ES-I3 (cell line): ENCODE data around the gene OR2AG1.
"Not testable (repeated sequence)": the region's sequence is repeated elsewhere in the genome, so short reads cannot be mapped to it uniquely, and the experiment has no call there.

Experiments used
- H3K36me3 ChIP-seq: 2 replicates; pipeline ENCODE4 v1.6.1; 2013; ENCODE audit warnings: mild to moderate bottlenecking, low read length, control low read depth, moderate library complexity; ENCODE audit not compliant: insufficient read depth
- H3K4me1 ChIP-seq: 2 replicates; pipeline ENCODE4 v1.6.1; 2013; ENCODE audit warnings: mild to moderate bottlenecking, control low read depth, low read length; ENCODE audit not compliant: insufficient read depth
- H3K9ac ChIP-seq: 2 replicates; pipeline ENCODE4 v1.6.1; 2013; ENCODE audit warnings: low read depth, mild to moderate bottlenecking, low read length, moderate library complexity
- H3K9me3 ChIP-seq: 2 replicates; pipeline ENCODE4 v1.6.1; 2013; ENCODE audit warnings: mild to moderate bottlenecking, low read length, moderate library complexity; ENCODE audit not compliant: control insufficient read depth, insufficient read depth

Gene OR2AG1

DNA sequence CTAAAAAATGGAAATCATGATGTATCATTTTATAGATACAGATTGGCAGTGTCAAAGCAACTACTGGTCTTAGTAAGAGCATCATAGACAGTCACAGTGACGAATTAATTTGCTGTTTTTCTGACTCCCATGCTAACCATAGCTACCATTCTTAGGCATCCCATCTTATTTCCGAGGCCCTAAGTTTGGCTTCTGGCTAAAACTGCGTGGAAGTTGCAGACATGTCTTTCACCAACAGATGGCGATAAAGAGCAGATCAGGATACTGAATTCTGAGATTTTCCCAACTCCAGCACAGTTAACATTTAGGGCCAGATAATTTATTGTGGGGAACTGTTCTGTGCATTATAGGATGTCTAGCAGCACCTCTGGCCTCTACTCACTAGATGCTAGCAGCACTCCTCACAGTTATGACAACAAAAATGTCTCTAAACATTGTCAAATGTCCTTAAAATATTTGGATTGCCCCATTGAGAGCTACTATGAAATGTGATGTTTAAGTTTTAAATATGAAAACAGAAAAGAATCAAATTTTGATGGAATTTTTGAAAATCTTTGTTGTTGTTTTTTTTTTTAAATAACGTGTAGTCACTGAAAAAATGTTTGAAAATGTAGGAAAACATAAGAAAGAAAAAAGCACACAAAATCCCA, 27.4 kb upstream of the OR2AG1 start:
- Histone ChIP-seq H3K36me3 (no peaks in the 10 kb centered on the region), H3K9me3 (no peaks in the 10 kb centered on the region), H3K4me1 (no peaks in the 10 kb centered on the region), H3K9ac (no peak overlapping the region; the same call in 1 of the 2 replicates)

DNA sequence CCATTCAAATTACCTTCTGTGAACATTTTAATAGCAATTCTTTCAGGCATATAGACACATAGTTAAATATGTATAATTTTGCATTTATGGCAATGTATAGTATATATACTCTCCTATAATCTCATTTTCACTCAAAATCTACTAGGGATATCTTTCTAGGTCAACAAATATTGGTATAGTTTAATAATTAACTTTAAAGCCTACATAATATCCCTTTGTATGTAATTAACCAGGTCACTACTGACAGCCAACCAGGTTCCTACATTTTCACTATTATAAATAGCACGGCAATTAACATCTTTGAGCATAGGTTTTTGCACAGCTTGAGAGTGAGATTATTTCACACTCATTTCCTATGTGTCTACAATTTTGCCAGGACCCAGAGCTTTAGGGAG, 26.9 kb upstream of the OR2AG1 start:
- H3K36me3 ChIP-seq, result no peaks in the 10 kb centered on the region
- H3K4me1 ChIP-seq, result no peaks in the 10 kb centered on the region
- H3K9me3 ChIP-seq, result no peaks in the 10 kb centered on the region
- no peak overlapping the region for H3K9ac ChIP-seq

DNA sequence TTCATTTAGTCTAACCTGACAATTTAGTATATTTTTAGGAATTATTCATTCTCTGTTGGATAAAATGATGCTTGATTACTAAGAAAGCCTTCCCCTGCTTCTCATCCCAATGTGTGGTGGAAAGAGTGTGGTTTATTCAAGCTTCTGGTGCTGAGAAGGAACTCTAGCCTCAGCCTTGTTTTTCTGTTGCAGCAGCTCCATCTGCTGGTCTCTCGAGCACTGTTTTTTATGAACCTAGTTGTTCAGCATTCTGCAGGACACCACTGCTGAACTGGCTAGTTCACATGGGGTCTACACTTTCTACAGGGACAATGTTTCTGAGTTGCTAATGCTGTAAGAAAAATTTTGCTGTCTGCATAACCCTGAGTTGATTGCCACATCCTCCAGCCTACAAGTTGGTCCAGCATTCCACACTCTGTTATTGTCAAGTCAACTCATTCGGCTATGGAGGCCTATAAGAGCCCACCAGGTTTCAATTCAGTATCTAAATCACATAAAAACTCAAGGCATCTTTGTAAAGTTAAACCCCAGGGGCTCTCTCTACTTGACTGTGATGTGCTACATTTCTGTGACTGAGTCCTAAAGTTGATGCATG, 25.4 kb upstream of the OR2AG1 start:
- Histone ChIP-seq H3K9me3 (no peaks in the 10 kb centered on the region), H3K4me1 (no peaks in the 10 kb centered on the region), H3K36me3 (no peaks in the 10 kb centered on the region), H3K9ac (no peak overlapping the region)

DNA sequence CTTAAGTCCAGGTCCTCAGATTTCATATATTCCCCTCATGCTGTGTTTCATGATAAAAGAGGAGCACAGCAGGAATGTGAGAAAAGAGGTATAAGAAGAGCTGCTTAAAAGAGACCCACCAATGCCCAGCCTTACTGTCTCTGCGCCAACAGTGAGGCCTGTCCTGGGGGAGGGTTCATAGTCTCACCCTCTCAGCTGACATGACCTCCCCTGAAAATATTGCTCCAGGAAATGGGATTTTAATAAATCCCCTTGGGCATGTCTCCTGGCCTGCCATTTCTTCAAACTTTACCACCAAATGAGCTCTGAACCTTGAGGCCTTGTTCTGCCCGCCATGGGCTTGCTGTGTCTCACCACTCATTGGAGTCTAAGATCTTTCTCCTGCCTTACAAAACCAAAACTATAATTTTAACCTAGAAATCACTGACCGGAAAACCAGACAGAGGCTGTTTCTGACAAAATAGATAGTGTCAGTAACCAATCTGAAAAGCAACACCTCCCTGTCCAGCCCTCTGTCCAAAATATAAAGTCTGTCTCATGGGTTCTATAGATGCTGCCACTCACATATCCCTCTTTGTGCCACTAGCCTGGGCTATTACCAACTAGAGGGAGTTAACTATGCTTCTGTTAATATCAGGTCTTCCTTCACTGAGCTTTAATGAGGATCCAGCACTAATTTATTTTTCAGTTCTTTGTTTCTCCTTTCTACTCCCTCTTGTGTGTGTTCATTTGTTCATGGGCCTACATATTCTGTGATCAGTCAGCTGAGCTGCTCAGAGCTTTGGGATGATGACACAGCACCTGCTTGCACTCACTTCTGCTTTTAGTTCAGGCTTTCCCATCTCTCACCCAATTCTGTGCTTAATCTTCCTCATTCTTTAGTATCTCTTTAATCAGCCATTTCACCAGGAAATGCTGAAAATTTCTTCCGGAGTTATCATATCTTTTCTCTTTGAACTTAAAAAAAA, 10.6 kb upstream of the OR2AG1 start, which contains the start of gene OR2AG2:
TSS of gene OR2AG2 (minus strand) at position 51 of the 968 bp plus-strand sequence. CDS start 3,019 bp downstream, outside the sequence.
- Histone ChIP-seq H3K9ac (no peak within 1 kb of the TSS), H3K36me3 (no peaks in the 10 kb centered on the region), H3K9me3 (no peaks in the 10 kb centered on the region), H3K4me1 (no peaks in the 10 kb centered on the region)

DNA sequence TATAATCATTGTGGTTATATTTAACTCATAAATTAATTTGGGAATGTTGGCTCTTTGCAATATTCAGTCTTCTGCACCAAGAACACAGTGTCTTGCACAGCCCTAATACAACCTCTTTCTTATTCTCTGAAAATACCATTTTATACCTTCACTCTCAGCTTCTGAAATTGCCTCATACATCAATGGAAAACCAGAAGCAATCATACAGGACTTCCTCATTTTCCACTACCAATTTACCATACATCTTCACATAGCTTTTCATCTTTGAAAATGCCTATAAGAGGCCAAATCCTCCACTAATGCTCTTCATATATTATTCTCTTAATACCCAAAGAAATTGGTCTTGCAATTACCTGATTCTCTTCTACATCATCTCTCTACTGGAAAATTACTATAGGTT, 4.3 kb upstream of the OR2AG1 start:
- Histone ChIP-seq H3K9ac (no peak overlapping the region), H3K4me1 (no peaks in the 10 kb centered on the region), H3K36me3 (no peaks in the 10 kb centered on the region), H3K9me3 (no peaks in the 10 kb centered on the region)

DNA sequence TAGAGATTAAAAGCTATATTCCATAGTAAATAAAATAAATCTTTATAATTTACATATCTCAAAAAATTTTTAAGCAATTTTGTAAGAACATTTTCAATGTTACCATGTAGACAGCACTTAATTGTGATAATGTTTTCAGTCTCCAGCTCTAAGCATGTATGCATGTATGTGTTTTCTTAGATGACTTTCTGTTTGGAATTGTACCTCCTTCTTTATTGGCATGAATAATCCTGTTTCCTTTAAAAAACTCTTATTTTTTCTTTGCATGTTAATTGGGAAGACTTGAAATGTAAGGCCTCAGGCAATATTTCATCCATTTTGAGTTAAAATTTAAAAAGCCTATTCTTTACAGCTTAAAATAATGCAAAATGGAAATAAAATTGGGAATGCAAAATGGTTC, 2.0 kb upstream of the OR2AG1 start:
- no peaks in the 10 kb centered on the region for H3K9me3 ChIP-seq
- no peaks in the 10 kb centered on the region for H3K4me1 ChIP-seq
- H3K9ac ChIP-seq, result no peak overlapping the region
- no peaks in the 10 kb centered on the region for H3K36me3 ChIP-seq

DNA sequence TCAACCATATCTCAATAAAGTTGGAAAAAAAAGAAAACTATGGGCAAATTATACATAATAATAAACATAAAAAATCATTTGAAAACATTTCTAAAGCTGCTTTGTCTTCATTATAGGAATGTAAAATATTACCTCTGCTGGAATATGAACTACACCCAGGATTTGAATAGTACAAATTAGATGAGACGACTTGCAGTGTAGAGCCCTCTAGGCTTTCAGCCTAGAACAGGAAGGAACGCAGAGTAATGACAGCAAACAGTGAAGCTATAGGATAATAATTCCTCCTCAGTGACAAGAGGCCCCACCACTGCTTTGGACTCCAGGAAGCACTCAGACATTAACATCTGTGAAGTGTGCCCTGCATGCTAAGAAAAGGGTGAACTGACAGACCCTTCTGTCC, 7.7 kb downstream of the OR2AG1 start:
- no peaks in the 10 kb centered on the region for H3K9me3 ChIP-seq
- no peaks in the 10 kb centered on the region for H3K4me1 ChIP-seq
- no peaks in the 10 kb centered on the region for H3K36me3 ChIP-seq
- H3K9ac ChIP-seq, result no peak overlapping the region

DNA sequence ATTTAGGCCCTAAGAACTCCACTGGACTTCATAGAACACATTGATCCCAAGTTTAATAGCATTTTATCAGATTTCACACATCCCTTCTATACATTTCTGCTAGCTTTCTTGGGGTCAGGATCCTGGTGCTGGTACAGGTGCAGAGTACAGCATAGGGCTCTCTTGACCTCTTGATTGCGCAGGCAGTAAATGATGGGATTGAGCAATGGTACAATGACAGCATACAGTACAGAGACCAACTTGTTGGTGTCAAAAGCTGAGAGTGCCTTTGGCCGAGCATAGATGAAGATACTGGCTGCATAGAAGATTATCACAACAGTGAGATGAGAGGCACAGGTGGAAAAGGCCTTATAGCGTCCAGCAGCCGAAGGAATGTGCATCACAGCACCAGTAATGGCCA, 11.8 kb downstream of the OR2AG1 start:
- H3K9ac ChIP-seq, result no peak overlapping the region
- 0 out of 2 replicates have a peak, but pooled peaks cover 2% of the 10 kb centered on the region for H3K9me3 ChIP-seq

DNA sequence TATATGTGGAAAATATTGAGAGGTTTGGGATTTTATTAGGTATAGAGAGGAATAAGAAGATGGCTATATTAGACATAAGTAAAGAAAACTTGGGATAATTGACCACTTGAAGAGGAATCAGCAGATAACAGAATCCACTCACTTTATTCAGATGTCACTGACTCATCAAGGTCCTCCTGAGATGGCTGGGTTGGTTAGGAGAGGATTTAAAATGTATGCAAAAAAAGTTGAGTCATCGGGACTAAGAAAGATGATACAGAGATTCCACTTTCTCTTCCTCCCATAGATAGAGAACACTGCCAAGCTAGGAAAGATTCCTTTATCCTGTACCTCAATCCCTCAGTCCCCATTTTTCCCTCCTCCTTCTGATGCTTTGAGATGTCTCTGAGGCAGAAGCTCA, 16.6 kb downstream of the OR2AG1 start, which contains the start of gene OR6A2:
TSS of gene OR6A2 (minus strand) at position 288 of the 400 bp plus-strand sequence. CDS start 3,981 bp downstream, outside the sequence.
- Histone ChIP-seq H3K4me1 (peaks cover 3% of the 10 kb centered on the region; the same call in 1 of the 2 replicates), H3K9ac (no peak within 1 kb of the TSS), H3K9me3 (peaks cover 9% of the 10 kb centered on the region), H3K36me3 (peaks cover 3% of the 10 kb centered on the region; the same call in 1 of the 2 replicates)

More for the DNA sequence above, 11.8 kb downstream of the OR2AG1 start:
- no peaks in the 10 kb centered on the region for H3K4me1 ChIP-seq
- no peaks in the 10 kb centered on the region for H3K36me3 ChIP-seq

DNA sequence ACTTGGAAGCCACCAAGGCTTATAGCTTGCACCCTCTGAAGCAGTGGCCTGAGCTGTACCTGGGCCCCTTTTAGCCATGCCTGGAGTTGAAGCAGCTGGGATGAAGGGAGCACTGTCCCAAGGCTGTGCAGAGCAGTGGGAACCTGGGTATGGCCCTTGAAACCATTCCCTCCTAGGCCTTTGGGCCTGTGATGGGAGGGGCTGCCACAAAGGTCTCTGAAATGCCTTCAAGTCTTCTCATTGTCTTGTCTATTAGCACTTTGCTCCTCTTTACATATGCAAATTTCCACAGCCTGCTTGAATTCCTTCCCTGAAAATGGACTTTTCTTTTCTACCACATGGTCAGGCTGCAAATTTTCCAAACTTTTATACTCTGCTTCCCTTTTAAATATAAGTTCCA, 18.3 kb downstream of the OR2AG1 start:
- not testable (repeated sequence) for H3K9me3 ChIP-seq, H3K4me1 ChIP-seq, H3K36me3 ChIP-seq, H3K9ac ChIP-seq

DNA sequence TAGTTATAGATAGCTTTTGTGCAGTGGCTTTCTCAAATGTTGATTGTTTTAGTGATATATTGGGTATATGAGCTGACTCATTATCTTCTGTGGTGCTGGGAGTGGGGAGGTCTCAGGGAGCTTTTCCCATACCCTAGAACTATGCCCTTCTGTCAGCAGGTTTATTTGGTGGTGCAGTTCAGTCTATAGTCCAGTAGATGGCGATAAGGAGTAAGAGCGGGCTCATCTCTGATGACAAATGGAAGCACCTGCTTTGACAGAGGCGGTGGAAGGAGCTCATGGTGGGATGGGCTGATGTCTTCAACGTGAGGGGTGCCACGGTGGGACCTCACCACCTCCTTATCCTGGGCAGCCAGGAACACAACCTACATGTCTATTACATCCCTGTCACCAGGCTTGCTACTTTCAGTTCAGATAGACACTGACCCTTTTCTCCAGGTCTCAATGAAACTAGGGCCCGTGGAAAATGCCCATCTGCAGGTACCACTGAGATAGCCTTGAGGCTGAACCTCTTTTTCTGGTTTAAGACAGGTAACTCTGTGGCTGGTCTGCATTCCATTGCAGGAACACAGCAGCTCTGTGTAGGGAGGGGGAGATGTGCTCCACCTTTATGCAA, 29.7 kb downstream of the OR2AG1 start:
- Histone ChIP-seq H3K36me3 (no peaks in the 10 kb centered on the region), H3K9ac (no peak overlapping the region), H3K9me3 (no peaks in the 10 kb centered on the region), H3K4me1 (no peaks in the 10 kb centered on the region)

DNA sequence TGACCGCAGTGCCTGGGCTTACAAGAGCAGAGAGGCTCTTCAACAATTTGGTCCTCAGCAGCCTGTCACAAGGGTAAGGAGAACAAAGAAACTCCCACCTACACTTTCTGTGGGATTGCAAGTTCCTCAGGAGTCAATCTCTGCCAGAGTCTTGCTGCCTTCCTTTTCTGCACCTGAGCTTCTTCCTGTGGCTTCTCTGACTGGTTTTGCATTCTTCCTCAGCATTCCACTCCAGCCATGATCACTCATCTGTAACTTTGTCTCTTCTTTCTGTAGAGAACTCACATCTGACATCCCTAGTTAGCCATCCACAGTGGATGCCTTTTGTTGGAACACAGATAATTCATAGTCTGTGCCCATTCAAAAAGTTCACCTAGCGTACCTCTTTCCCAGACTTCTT, 30.8 kb downstream of the OR2AG1 start:
- Histone ChIP-seq H3K36me3 (no peaks in the 10 kb centered on the region), H3K9me3 (no peaks in the 10 kb centered on the region), H3K9ac (no peak overlapping the region), H3K4me1 (no peaks in the 10 kb centered on the region)

DNA sequence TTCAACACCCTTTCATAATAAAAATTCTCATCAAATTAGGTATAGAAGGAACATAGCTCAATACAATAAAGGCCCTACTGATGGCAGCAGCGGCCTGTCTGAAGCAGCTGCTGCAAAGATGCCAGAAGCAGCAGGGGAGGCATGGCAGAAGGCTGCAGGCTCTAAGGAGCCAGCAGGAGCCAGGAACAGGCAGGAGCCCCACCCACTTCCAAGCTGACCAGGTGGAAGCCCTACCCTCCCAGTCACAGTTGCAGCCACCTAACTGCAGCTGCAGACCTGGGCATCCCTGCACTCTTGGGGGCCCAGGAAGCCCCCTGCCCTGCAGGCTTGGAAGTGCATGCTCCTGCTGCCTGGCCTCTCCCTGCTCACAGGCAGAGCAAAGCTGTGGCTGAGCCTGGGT, 34.9 kb downstream of the OR2AG1 start:
- H3K9ac ChIP-seq, result no peak overlapping the region
- no peaks in the 10 kb centered on the region for H3K4me1 ChIP-seq
- no peaks in the 10 kb centered on the region for H3K36me3 ChIP-seq
- H3K9me3 ChIP-seq, result no peaks in the 10 kb centered on the region

DNA sequence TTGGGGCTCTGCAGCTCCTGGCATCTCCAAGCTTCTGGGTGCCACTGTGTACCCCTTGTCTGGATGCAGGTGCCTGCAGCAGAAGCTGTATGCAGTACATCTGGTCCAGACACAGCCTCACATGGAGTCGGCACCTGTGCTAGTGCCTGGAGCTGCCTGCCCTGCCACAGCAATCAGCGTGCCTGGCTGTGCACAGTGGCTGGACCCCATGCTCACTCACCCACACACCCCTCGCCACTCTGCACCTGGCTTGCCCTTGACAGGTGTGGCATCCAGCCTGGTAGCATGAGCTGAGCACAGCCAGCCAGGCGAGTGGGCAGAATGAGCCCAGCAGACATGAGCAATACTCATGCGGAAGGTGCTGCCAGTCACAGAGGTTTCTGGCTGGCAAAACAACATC, 36.1 kb downstream of the OR2AG1 start:
- H3K4me1 ChIP-seq, result no peaks in the 10 kb centered on the region

More for the DNA sequence above, 36.1 kb downstream of the OR2AG1 start:
- Histone ChIP-seq H3K9me3 (no peaks in the 10 kb centered on the region), H3K36me3 (no peaks in the 10 kb centered on the region), H3K9ac (no peak overlapping the region)
